CD14-positive monocyte (primary cell): Measurements from ENCODE around the gene CYP2W1. TPM values are rescaled to one million over a fixed set of nuclear protein-coding genes. Genes with fewer than 3 reads are reported as not detected.

Experiments
- DNase-seq, 3 donors: peaks; one replicate each; pipeline ENCODE4 v3.0.0-alpha.2; 2011 to 2022
- H2AFZ ChIP-seq: 2 replicates; pipeline ENCODE4 v1.6.0; 2012; ENCODE audit warnings: mild to moderate bottlenecking, low read depth, low read length, inconsistent platforms; ENCODE audit not compliant: insufficient read depth, poor library complexity, severe bottlenecking
- H3K27ac ChIP-seq, 2 donors: 1 replicate in 1 of 2; 2 replicates in 1 of 2; pipeline ENCODE4 v1.5.1; 2012 to 2013; ENCODE audit warnings: low read length in 2 of 2, control low read depth in 1 of 2, inconsistent platforms in 1 of 2, low read depth in 1 of 2, mild to moderate bottlenecking in 1 of 2
- H3K27me3 ChIP-seq, 2 donors: one replicate each; pipeline versions ENCODE4 v1.6.0 to v1.6.1; 2011 to 2013; ENCODE audit warnings: low read length in 2 of 2; ENCODE audit not compliant: control insufficient read depth in 2 of 2, insufficient read depth in 2 of 2
- H3K36me3 ChIP-seq, 2 donors: replicated peaks in 1 of 2; 1 replicate in 1 of 2; 2 replicates in 1 of 2; pipeline versions ENCODE4 v1.5.1 to v1.6.1; 2012 to 2013; ENCODE audit warnings: low read length in 2 of 2, control low read depth in 1 of 2, inconsistent platforms in 1 of 2, mild to moderate bottlenecking in 1 of 2; ENCODE audit not compliant: insufficient read depth in 2 of 2, control insufficient read depth in 1 of 2
- H3K4me1 ChIP-seq, 2 donors: 1 replicate in 1 of 2; 2 replicates in 1 of 2; pipeline versions ENCODE4 v1.5.1 to v1.6.1; 2012 to 2013; ENCODE audit warnings: low read length in 2 of 2, control low read depth in 1 of 2, inconsistent platforms in 1 of 2, mild to moderate bottlenecking in 1 of 2, moderate library complexity in 1 of 2; ENCODE audit not compliant: insufficient read depth in 2 of 2, control insufficient read depth in 1 of 2
- H3K4me2 ChIP-seq: replicated peaks from 2 replicates; pipeline ENCODE3; 2012; ENCODE audit warnings: low read length, moderate library complexity, mild to moderate bottlenecking; ENCODE audit not compliant: poor library complexity, severe bottlenecking; ENCODE audit errors: extremely low read depth
- H3K4me3 ChIP-seq, 3 experiments: fragments of 200-600 bp in 1 of 3; sonication (generic) in 1 of 3; replicated peaks in 1 of 3; 1 replicate in 2 of 3; 2 replicates in 1 of 3; pipeline ENCODE4 v1.5.1; 2011 to 2013; ENCODE audit warnings: low read length in 3 of 3, mild to moderate bottlenecking in 3 of 3, control low read depth in 2 of 3, low read depth in 2 of 3, inconsistent platforms in 1 of 3, moderate library complexity in 1 of 3
- H3K79me2 ChIP-seq: 2 replicates; pipeline ENCODE4 v1.6.0; 2012; ENCODE audit warnings: mild to moderate bottlenecking, control low read depth, inconsistent platforms, low read length, moderate library complexity; ENCODE audit not compliant: insufficient read depth
- H3K9ac ChIP-seq: 2 replicates; pipeline ENCODE4 v1.6.0; 2017; ENCODE audit warnings: low read length, mild to moderate bottlenecking; ENCODE audit not compliant: insufficient read depth, poor library complexity, severe bottlenecking
- H3K9me3 ChIP-seq, 2 donors: replicated peaks in 1 of 2; 1 replicate in 1 of 2; 2 replicates in 1 of 2; pipeline versions ENCODE4 v1.5.1 to v1.6.1; 2012 to 2013; ENCODE audit warnings: low read length in 2 of 2, control low read depth in 1 of 2; ENCODE audit not compliant: control insufficient read depth in 1 of 2, insufficient read depth in 1 of 2
- H4K20me1 ChIP-seq: 2 replicates; pipeline ENCODE4 v1.6.0; 2012; ENCODE audit warnings: mild to moderate bottlenecking, low read length, control low read depth, moderate library complexity; ENCODE audit not compliant: insufficient read depth
- H3K27ac Mint-ChIP-seq, 7 donors: one replicate each; pipeline ENCODE4 v1.8.0; 2020; ENCODE audit warnings: mild to moderate bottlenecking in 7 of 7, mixed read lengths in 7 of 7, moderate library complexity in 6 of 7, inconsistent platforms in 2 of 7
- H3K27me3 Mint-ChIP-seq, 3 donors: one replicate each; pipeline ENCODE4 v1.8.0; 2021 to 2022; ENCODE audit warnings: low read depth in 3 of 3, mild to moderate bottlenecking in 3 of 3, mixed read lengths in 3 of 3, moderate library complexity in 3 of 3, inconsistent platforms in 1 of 3
- H3K36me3 Mint-ChIP-seq, 2 donors: one replicate each; pipeline ENCODE4 v1.8.0; 2020; ENCODE audit warnings: mixed read lengths in 2 of 2, inconsistent platforms in 1 of 2, mild to moderate bottlenecking in 1 of 2
- H3K4me1 Mint-ChIP-seq: one replicate; pipeline ENCODE4 v1.8.0; 2020; ENCODE audit warnings: mild to moderate bottlenecking, mixed read lengths
- H3K4me3 Mint-ChIP-seq, 2 donors: one replicate each; pipeline ENCODE4 v1.8.0; 2020; ENCODE audit warnings: mild to moderate bottlenecking in 2 of 2, mixed read lengths in 2 of 2, moderate library complexity in 1 of 2
- H3K9me3 Mint-ChIP-seq, 7 donors: one replicate each; pipeline ENCODE4 v1.8.0; 2020 to 2022; ENCODE audit warnings: mixed read lengths in 7 of 7, mild to moderate bottlenecking in 6 of 7, moderate library complexity in 6 of 7, inconsistent platforms in 2 of 7
- WGBS: methylation state at CpG from one replicate; pipeline ENCODE4 v1.1.5; 2013; ENCODE audit warnings: missing lambda C conversion rate; ENCODE audit not compliant: insufficient coverage; 5-methylcytosine and 5-hydroxymethylcytosine counted together
- intact Hi-C, 2 donors: fragments of 100-400 bp; cut with micrococcal nuclease; formaldehyde crosslinking; loops; one replicate each; pipeline versions ENCODE4 v1.15.0 to v1.15.1; 2023
- polyA plus RNA-seq, 3 donors: library from polyadenylated mRNA; depleted of rRNA in 1 of 3; unstranded in 2 of 3; stranded (reverse) in 1 of 3; fragments of 300-500 nt in 2 of 3; fragments of >200 nt in 1 of 3; fragmentation: Illumina TruSeq in 2 of 3; gene quantifications; 1 replicate in 2 of 3; 2 replicates in 1 of 3; pipeline ENCODE4 v1.2.3, GENCODE V29; 2012 to 2021
- TF ChIP-seq, protein P1 (sequence below): fragments of 200-600 bp; IDR thresholded peaks from one replicate; pipeline ENCODE4 v1.8.0; 2022; ENCODE audit warnings: antibody characterized with exemption, mild to moderate bottlenecking

CYP2W1 gene
- polyA plus RNA-seq, 3 donors: not detected

DNA sequence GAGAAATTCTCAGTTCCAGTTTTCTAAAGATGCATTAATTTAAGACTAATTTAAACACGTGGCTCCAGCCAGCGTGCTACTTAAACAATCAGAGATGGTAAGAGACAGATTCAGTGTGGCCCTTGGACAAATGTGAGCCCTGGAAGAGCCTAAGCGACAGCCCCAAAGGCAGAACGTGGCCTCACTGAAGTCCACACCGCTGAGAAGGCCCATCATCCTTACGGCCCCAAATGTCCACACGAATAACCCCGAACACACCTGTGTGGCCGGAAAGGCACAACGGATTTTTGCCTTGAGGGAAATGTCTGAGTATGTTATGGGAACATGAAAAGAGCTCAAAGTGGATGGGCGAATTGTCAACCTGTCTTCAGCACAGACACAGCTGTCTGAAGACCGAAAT lies 10.9 kb upstream of the CYP2W1 start:
- Mint-ChIP-seq H3K36me3 (peaks cover 48 to 58% of the 10 kb centered on the region in 2 donors), H3K4me3 (no peak overlapping the region), H3K27ac (peak overlapping the region; percentile 50 to 86 (median 70)), H3K9me3 (peaks cover 0 to 1% (median 0%) of the 10 kb centered on the region in 7 donors), H3K4me1 (peaks cover 56% of the 10 kb centered on the region), H3K27me3 (peaks cover 0 to 4% (median 0%) of the 10 kb centered on the region in 3 donors)
- H3K4me1 ChIP-seq: peaks cover 53 to 57% of the 10 kb centered on the region in 2 donors
- 90% methylated on average over 6 of the region's 12 CpGs for WGBS
- DNase-seq: no peak
- no peak overlapping the region for H2AFZ ChIP-seq
- H3K4me3 ChIP-seq: no peak overlapping the region
- H4K20me1 ChIP-seq: peaks cover 78% of the 10 kb centered on the region
- H3K9me3 ChIP-seq: no peaks in the 10 kb centered on the region
- TF ChIP-seq, protein P1, sequence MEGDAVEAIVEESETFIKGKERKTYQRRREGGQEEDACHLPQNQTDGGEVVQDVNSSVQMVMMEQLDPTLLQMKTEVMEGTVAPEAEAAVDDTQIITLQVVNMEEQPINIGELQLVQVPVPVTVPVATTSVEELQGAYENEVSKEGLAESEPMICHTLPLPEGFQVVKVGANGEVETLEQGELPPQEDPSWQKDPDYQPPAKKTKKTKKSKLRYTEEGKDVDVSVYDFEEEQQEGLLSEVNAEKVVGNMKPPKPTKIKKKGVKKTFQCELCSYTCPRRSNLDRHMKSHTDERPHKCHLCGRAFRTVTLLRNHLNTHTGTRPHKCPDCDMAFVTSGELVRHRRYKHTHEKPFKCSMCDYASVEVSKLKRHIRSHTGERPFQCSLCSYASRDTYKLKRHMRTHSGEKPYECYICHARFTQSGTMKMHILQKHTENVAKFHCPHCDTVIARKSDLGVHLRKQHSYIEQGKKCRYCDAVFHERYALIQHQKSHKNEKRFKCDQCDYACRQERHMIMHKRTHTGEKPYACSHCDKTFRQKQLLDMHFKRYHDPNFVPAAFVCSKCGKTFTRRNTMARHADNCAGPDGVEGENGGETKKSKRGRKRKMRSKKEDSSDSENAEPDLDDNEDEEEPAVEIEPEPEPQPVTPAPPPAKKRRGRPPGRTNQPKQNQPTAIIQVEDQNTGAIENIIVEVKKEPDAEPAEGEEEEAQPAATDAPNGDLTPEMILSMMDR: no peak
- H3K4me2 ChIP-seq: no peak overlapping the region
- no peak overlapping the region for H3K9ac ChIP-seq
- H3K27ac ChIP-seq: peak overlapping the region; percentile 29 to 51
- intact Hi-C loops: loop anchor here (5.0 to 10.0 kb wide), 3 partner anchors 70 to 163 kb away; a partner anchor contains a TSS
- peaks cover 38 to 63% of the 10 kb centered on the region in 2 donors for H3K36me3 ChIP-seq
- H3K79me2 ChIP-seq: peaks cover 81% of the 10 kb centered on the region
- no peaks in the 10 kb centered on the region for H3K27me3 ChIP-seq

DNA sequence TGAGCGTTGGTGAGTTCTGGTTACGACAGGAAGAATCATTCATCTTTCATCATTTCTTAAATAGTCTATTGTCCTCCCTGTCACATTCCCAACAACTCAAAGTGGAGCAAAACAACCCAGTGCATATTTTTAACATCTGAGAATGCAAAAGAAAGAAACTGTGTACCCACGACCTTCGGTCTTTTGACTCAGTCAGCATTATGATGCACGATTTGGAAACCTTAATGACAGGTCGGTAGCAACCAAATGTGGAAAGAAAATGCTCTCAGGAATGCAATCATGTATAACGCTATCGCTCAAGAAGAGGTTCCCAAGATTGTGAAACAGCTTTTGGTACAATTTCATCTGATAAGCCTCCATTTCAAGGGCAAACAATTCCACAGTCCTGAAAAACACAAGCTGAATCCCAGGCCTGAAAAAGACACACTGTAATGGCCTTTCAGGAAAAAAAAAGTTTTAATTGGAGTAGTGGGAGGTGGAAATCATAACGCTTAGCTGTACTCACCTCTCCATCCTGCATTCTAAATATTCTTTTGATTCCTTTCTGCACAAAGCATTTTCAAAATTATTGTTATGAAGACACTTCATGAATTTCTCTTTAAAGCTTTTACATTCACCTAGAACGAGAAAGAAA lies 10.2 kb upstream of the CYP2W1 start:
- Histone ChIP-seq H3K27me3 (no peaks in the 10 kb centered on the region), H3K36me3 (peaks cover 31 to 56% of the 10 kb centered on the region in 2 donors), H3K4me1 (peaks cover 50 to 51% of the 10 kb centered on the region in 2 donors), H3K27ac (peak overlapping the region in 1 of 2 donors; percentile 51), H3K9ac (no peak overlapping the region), H4K20me1 (peaks cover 71% of the 10 kb centered on the region), H3K9me3 (no peaks in the 10 kb centered on the region), H2AFZ (no peak overlapping the region), H3K79me2 (peaks cover 74% of the 10 kb centered on the region), H3K4me2 (no peak overlapping the region), H3K4me3 (no peak overlapping the region)
- WGBS: 89% methylated on average over 4 of the region's 10 CpGs
- intact Hi-C loops: loop anchor here (5.0 to 10.0 kb wide), 3 partner anchors 70 to 162 kb away; a partner anchor contains a TSS
- Mint-ChIP-seq H3K4me3 (no peak overlapping the region), H3K9me3 (peaks cover 0 to 1% (median 0%) of the 10 kb centered on the region in 7 donors), H3K4me1 (peaks cover 50% of the 10 kb centered on the region), H3K27me3 (peaks cover 0 to 2% (median 0%) of the 10 kb centered on the region in 3 donors), H3K27ac (peak overlapping the region in 3 of 7 donors; percentile 15 to 80 (median 71)), H3K36me3 (peaks cover 41 to 51% of the 10 kb centered on the region in 2 donors)
- TF ChIP-seq, protein P1: no peak
- no peak for DNase-seq
